GM21825 (cell line): ENCODE results near the gene CTIF.

Source experiments
- ATAC-seq: cut with Tn5 transposase; IDR thresholded peaks from one replicate; pipeline ENCODE4 v1.9.1; 2021; ENCODE audit warnings: mild to moderate bottlenecking, moderate library complexity; ENCODE audit not compliant: unreplicated experiment

The CTIF gene

GRCh38 chr18:48723016-48723415, 184.2 kb downstream of the CTIF start:
- ATAC-seq = no peak

- no peak for ATAC-seq
Observed at GRCh38 chr18:48723837-48724236, 185.0 kb downstream of the CTIF start.

- no peak for ATAC-seq
Observed at GRCh38 chr18:48724442-48724841, 185.6 kb downstream of the CTIF start.

- ATAC-seq = no peak
Observed at GRCh38 chr18:48724939-48725338, 186.1 kb downstream of the CTIF start.

GRCh38 chr18:48725562-48725961, 186.7 kb downstream of the CTIF start:
- no peak for ATAC-seq

- ATAC-seq = no peak
Observed at GRCh38 chr18:48727681-48728080, 188.8 kb downstream of the CTIF start.

- no peak for ATAC-seq
Observed at GRCh38 chr18:48728204-48728833, 189.5 kb downstream of the CTIF start.

- no peak for ATAC-seq
Observed at GRCh38 chr18:48729404-48729803, 190.6 kb downstream of the CTIF start.

GRCh38 chr18:48730010-48730409, 191.2 kb downstream of the CTIF start:
- ATAC-seq = no peak

GRCh38 chr18:48732767-48733424, 194.1 kb downstream of the CTIF start:
- ATAC-seq = no peak

- ATAC-seq = no peak
Observed at GRCh38 chr18:48733643-48734253, 194.9 kb downstream of the CTIF start.

- no peak for ATAC-seq
Observed at GRCh38 chr18:48734460-48734859, 195.6 kb downstream of the CTIF start.

GRCh38 chr18:48735080-48735676, 196.3 kb downstream of the CTIF start:
- no peak for ATAC-seq

- ATAC-seq = no peak
Observed at GRCh38 chr18:48735681-48736255, 196.9 kb downstream of the CTIF start.

- ATAC-seq = no peak
Observed at GRCh38 chr18:48736321-48737260, 197.8 kb downstream of the CTIF start.

GRCh38 chr18:48739266-48740067, 200.6 kb downstream of the CTIF start:
- no peak for ATAC-seq

- ATAC-seq = no peak
Observed at GRCh38 chr18:48740068-48740440, 201.2 kb downstream of the CTIF start.

GRCh38 chr18:48740851-48741485, 202.1 kb downstream of the CTIF start:
- ATAC-seq = no peak

GRCh38 chr18:48741866-48742265, 203.0 kb downstream of the CTIF start:
- no peak for ATAC-seq
